Hypothalamus (tissue), 51 donors: ENCODE results near the gene COMP.

Source experiments
- DNase-seq, 51 donors: peaks; one replicate each; lab custom pipeline; 2025; lab: John Stamatoyannopoulos, UW

Gene COMP

DNA sequence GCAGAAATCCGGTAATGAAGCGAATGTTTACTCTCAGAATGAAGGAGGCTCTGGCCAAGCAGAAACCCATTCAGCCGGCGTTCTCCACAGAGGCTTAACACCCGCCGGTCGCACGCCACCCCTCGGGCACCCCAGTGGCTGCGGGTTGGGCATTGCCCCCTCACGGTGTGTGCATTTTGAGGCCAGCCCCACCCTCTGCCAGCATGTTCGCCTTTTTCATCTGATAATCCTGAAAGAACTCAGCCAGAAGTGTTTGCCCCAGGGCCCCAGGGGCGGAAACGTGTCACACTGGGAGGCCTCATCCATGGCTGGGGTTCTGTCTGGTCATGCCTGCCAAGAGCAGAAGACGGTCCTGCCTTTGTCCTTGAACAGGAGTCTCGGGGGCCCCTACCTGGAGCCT is 34.2 kb downstream of the COMP start:
- DNase-seq = no peak

GRCh38 chr19:18754501-18754900 is 36.6 kb downstream of the COMP start:
- no peak for DNase-seq

- DNase-seq = no peak
Observed at GRCh38 chr19:18751571-18751970, 39.5 kb downstream of the COMP start.

GRCh38 chr19:18750295-18750970 is 40.7 kb downstream of the COMP start:
- no peak for DNase-seq

DNA sequence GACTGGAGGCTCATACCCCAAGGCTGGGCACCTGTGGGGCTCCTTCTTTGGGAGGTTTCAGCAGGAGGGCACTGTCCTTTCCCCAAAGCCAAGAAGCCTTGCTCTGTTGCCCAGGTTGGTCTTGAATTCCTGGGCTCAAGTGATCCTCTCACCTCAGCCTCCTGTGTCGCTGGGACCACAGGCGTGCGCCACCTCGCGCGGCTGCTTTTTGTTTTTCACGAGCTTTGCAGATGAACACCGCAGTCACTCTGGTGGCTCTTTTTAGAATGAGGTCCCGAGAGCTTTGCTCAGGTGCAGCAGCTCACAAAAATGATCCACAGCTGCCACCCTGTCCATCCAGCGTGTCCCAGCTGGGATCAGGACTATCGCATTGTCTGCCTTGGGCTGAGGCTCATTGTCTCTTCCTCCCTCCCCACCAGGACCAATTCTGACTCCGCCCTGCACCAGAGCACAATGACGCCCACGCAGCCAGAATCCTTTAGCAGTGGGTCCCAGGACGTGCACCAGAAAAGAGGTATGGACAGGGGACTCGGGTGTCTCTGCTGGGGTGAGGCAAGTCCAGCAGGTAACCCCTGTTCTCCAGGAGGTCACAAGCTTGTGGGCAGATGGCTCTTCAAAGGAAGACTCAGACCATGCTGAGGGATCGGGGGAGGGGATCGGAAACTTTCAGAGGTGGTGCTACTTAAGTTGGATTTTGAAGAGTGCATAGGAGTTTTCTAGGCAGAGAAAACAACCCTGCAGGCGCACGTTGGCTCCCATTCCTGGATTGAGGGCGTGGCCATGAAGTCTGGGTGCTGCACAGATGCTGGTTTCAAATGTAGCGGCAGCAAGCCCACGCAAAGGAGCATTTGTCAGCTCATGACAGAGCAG is 41.5 kb downstream of the COMP start:
- DNase-seq = no peak

GRCh38 chr19:18746401-18747325 is 44.4 kb downstream of the COMP start:
- no peak for DNase-seq

GRCh38 chr19:18745931-18746330 is 45.2 kb downstream of the COMP start:
- DNase-seq = no peak

- peak in 1 of 51 donors; percentile 11 for DNase-seq
Observed at GRCh38 chr19:18745012-18745735, 45.9 kb downstream of the COMP start.

DNA sequence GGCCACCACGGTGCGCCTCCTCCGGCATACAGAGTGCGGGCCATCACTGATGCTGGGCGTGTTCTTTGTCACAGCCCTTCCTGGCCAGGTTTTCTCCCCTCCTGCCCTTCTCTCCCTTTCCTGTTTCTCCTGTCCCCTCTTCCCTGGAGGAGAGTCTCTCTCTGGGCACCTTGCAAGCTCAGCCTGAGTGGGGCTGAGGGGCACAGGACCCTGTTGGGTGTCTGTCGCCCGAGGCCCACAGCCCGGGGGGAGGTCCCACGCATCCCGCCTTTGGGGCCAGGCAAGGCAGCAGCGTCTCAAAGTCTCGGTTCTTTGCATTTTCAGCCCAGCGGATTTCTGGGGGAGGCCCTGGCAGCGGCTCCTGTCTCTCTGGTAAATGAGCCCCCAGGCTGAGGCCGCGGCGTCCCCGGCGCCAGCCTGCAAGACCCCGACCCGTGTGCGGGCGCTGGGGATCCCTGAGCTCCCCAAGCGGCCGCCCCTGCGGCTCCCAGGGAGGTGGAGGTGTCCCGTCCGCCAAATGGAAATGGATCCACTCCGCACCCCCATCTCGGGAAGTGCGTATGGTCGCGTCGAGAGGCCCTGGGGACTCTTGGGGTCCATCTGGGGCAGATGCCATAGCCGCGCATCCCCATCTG is 47.2 kb downstream of the COMP start:
- no peak for DNase-seq

GRCh38 chr19:18742838-18743783 is 48.0 kb downstream of the COMP start:
- no peak for DNase-seq

GRCh38 chr19:18742324-18742723 is 48.8 kb downstream of the COMP start:
- DNase-seq = no peak

GRCh38 chr19:18741124-18742121 is 49.7 kb downstream of the COMP start:
- peak in 7 of 51 donors; percentile 8 to 36 (median 13) for DNase-seq

- no peak for DNase-seq
Observed at GRCh38 chr19:18738961-18739690, 52.0 kb downstream of the COMP start.

GRCh38 chr19:18737954-18738351 is 53.2 kb downstream of the COMP start:
- DNase-seq = no peak

GRCh38 chr19:18737337-18737953 is 53.7 kb downstream of the COMP start:
- DNase-seq = no peak
